ENCODE results near the gene TRIML1. TPM values are rescaled to one million over a fixed set of nuclear protein-coding genes. Genes with fewer than 3 reads are reported as not detected.

TRIML1 gene
- total and polyA plus RNA-seq, 9 of the 15 experiments (the other 6 are each of a cell fraction or from before 2014, with no cell fraction given), result 0.10 TPM; not detected in 8

DNA sequence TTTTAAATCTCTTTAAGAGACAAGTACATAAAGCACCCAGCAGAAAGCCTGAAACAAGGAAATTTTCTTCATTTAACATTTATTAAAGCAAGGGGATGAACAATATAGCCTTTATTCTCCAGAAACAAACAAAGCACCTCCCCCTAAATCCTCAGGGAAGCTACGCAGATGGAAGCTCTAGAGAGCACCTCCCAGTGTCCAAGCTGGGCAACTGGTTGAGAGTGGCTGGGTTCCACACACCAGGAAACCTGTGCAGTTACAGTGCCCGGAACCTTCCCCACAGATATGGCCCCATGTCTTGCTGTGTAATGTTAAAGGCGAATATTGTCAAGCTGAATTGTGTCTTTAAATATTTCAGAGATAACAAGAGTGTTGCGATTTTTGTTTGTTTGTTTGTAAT, 8.9 kb upstream of the TRIML1 start:
- Histone ChIP-seq H3K9ac (ENCODE audit: insufficient read depth in 1 of 2, low read depth in 2 of 2, low read length in 2 of 2) (no peak overlapping the region), H3K27ac (ENCODE audit: extremely low read depth, low read depth, low read length) (no peak overlapping the region), H4K20me1 (replicated peaks; ENCODE audit: control insufficient read depth, insufficient read depth, low read length) (no peaks in the 10 kb centered on the region), H3K4me1 (replicated peaks in 1 of 2; ENCODE audit: control insufficient read depth in 2 of 2, insufficient read depth in 2 of 2, low read length in 2 of 2) (no peaks in the 10 kb centered on the region), H3K9me1 (ENCODE audit: control insufficient read depth, insufficient read depth, low read length) (no peaks in the 10 kb centered on the region), H3K9me3 (replicated peaks; ENCODE audit: control insufficient read depth, insufficient read depth, low read depth, low read length) (no peaks in the 10 kb centered on the region), H3K27me3 (ENCODE audit: control insufficient read depth in 2 of 2, insufficient read depth in 2 of 2, low read length in 2 of 2) (no peaks in the 10 kb centered on the region), H3K4me2 (ENCODE audit: insufficient read depth, low read length) (no peak overlapping the region), H3K79me2 (ENCODE audit: control insufficient read depth, insufficient read depth, low read length) (no peaks in the 10 kb centered on the region), H2AFZ (ENCODE audit: low read depth, low read length) (no peak overlapping the region), H3K36me3 (ENCODE audit: control insufficient read depth, insufficient read depth, low read length) (no peaks in the 10 kb centered on the region), H3K4me3 (no peak overlapping the region)
- 0 out of 3 replicates have a peak, but pooled peaks have one; percentile 47 for ATAC-seq
- TF ChIP-seq NCOR1 (IDR thresholded peaks at IDR 0.05) (no peak), ZNF75A (CRISPR knock-in tag; IDR thresholded peaks at IDR 0.05) (no peak), TCF7L2 (IDR thresholded peaks at IDR 0.05; ENCODE audit: low read depth, low read length) (no peak), LEF1 (IDR thresholded peaks at IDR 0.05) (no peak), ZNF217 (CRISPR knock-in tag; IDR thresholded peaks at IDR 0.05) (no peak), MECOM (CRISPR knock-in tag; IDR thresholded peaks at IDR 0.05) (no peak), KDM5B (IDR thresholded peaks at IDR 0.05; ENCODE audit: insufficient replicate concordance, low read depth, low read length) (no peak), CAMTA2 (CRISPR knock-in tag; conservative IDR thresholded peaks at IDR 0.05) (no peak), POLR2AphosphoS2 (IDR thresholded peaks at IDR 0.05; ENCODE audit: low read length) (no peak), HMG20B (CRISPR knock-in tag; IDR thresholded peaks at IDR 0.05) (no peak), ZNF324 (CRISPR knock-in tag; IDR thresholded peaks at IDR 0.05) (no peak)
- in situ Hi-C loops (cut with MboI) (no loop called here), intact Hi-C loops (cut with micrococcal nuclease) (no loop called here)
- BruUV-seq (replicated peaks), result no TSS peak
- DNase-seq (ENCODE audit: extremely low read depth in 1 of 4, low spot score in 3 of 4), result no peak
- CTCF ChIA-PET (ENCODE audit: low intra/inter-chr PET ratio), result no interaction called here
- 0% methylated on average over 4 of the region's 4 CpGs for WGBS (ENCODE audit: insufficient coverage, low coverage, missing lambda C conversion rate)
- POLR2A ChIA-PET, result no interaction called here
- FAIRE-seq, result no peak
